B cell (primary cell): ENCODE data around the gene SPOCD1. TPM values are rescaled to one million over a fixed set of nuclear protein-coding genes. Genes with fewer than 3 reads are reported as not detected.

Experiments
- ATAC-seq: fragments of 200-7000 bp; cut with Tn5 transposase; one replicate; pipeline ENCODE4 v1.10.0; 2021; ENCODE audit warnings: low read depth, mild to moderate bottlenecking, moderate number of reproducible peaks, moderate library complexity
- CTCF ChIA-PET: fragments of 350-600 bp; sonication (Branson Sonifier 250); formaldehyde crosslinking; loops from one replicate; lab custom pipeline; 2021; ENCODE audit warnings: antibody characterized with exemption, inconsistent platforms; lab: Charles Lee
- POLR2A ChIA-PET: fragments of 350-600 bp; sonication (Branson Sonifier 250); formaldehyde crosslinking; loops from one replicate; lab custom pipeline; 2021; ENCODE audit warnings: antibody characterized with exemption; lab: Charles Lee
- DNase-seq: peaks from one replicate; pipeline ENCODE4 v3.0.0; 2013
- H2AFZ ChIP-seq: 2 replicates; pipeline ENCODE4 v1.6.1; 2012; ENCODE audit warnings: mild to moderate bottlenecking, low read depth, low read length; ENCODE audit not compliant: insufficient read depth, poor library complexity, severe bottlenecking
- H3K27ac ChIP-seq, 2 donors: 1 replicate in 1 of 2; 2 replicates in 1 of 2; pipeline ENCODE4 v1.5.1; 2012 to 2013; ENCODE audit warnings: low read length in 2 of 2, mild to moderate bottlenecking in 2 of 2, moderate library complexity in 1 of 2
- H3K27me3 ChIP-seq, 4 experiments: fragments of 200-600 bp in 1 of 4; sonication (generic) in 1 of 4; replicated peaks in 1 of 4; 1 replicate in 2 of 4; 2 replicates in 2 of 4; pipeline versions ENCODE4 v1.6.1 to v1.7.0; 2013 to 2016; ENCODE audit warnings: low read length in 3 of 4, mild to moderate bottlenecking in 2 of 4, mixed read lengths in 1 of 4, moderate library complexity in 1 of 4; ENCODE audit not compliant: insufficient read depth in 4 of 4, control insufficient read depth in 3 of 4; ENCODE audit errors: control extremely low read depth in 1 of 4
- H3K36me3 ChIP-seq, 2 experiments: replicated peaks in 1 of 2; 1 replicate in 1 of 2; 2 replicates in 1 of 2; pipeline versions ENCODE4 v1.6.1 to v1.7.1; 2013; ENCODE audit warnings: low read length in 1 of 2; ENCODE audit not compliant: insufficient read depth in 2 of 2, control insufficient read depth in 1 of 2; ENCODE audit errors: control extremely low read depth in 1 of 2, extremely low read depth in 1 of 2
- H3K4me1 ChIP-seq, 2 donors: fragments of 200-600 bp in 1 of 2; sonication (generic) in 1 of 2; 1 replicate in 1 of 2; 2 replicates in 1 of 2; pipeline versions ENCODE4 v1.5.1 to v1.6.1; 2013 to 2017; ENCODE audit warnings: low read length in 2 of 2; ENCODE audit not compliant: control insufficient read depth in 2 of 2, insufficient read depth in 2 of 2
- H3K4me2 ChIP-seq: replicated peaks from 2 replicates; pipeline ENCODE3; 2012; ENCODE audit warnings: mild to moderate bottlenecking, low read depth, low read length; ENCODE audit not compliant: poor library complexity, severe bottlenecking
- H3K4me3 ChIP-seq, 5 experiments: fragments of 200-600 bp in 1 of 5; sonication (generic) in 1 of 5; 1 replicate in 3 of 5; 2 replicates in 2 of 5; pipeline versions ENCODE4 v1.5.1 to v1.7.0; 2011 to 2016; ENCODE audit warnings: low read length in 4 of 5, mild to moderate bottlenecking in 4 of 5, low read depth in 2 of 5, control low read depth in 1 of 5, moderate library complexity in 1 of 5; ENCODE audit not compliant: insufficient read depth in 1 of 5; ENCODE audit errors: control extremely low read depth in 1 of 5, extremely low read depth in 1 of 5
- H3K79me2 ChIP-seq: fragments of 200-600 bp; sonication (generic); one replicate; pipeline ENCODE4 v1.6.0; 2016; ENCODE audit warnings: low read length; ENCODE audit not compliant: control insufficient read depth, insufficient read depth
- H3K9ac ChIP-seq: fragments of 200-600 bp; sonication (generic); 2 replicates; pipeline ENCODE4 v1.6.1; 2017; ENCODE audit warnings: mild to moderate bottlenecking, low read length, moderate library complexity
- H3K9me3 ChIP-seq, 3 donors: one replicate each; pipeline versions ENCODE4 v1.6.1 to v1.7.1; 2013; ENCODE audit warnings: low read length in 2 of 3; ENCODE audit not compliant: control insufficient read depth in 2 of 3, insufficient read depth in 1 of 3; ENCODE audit errors: control extremely low read depth in 1 of 3
- H4K20me1 ChIP-seq: 2 replicates; pipeline ENCODE4 v1.6.0; 2012; ENCODE audit warnings: mild to moderate bottlenecking, low read length; ENCODE audit not compliant: insufficient read depth, control insufficient read depth, poor library complexity, severe bottlenecking
- H3K27ac Mint-ChIP-seq: one replicate; pipeline ENCODE4 v1.8.0; 2021; ENCODE audit warnings: mixed read lengths
- H3K27me3 Mint-ChIP-seq: one replicate; pipeline ENCODE4 v1.8.0; 2021; ENCODE audit warnings: mixed read lengths
- H3K4me1 Mint-ChIP-seq: one replicate; pipeline ENCODE4 v1.8.0; 2021; ENCODE audit warnings: mixed read lengths
- H3K4me3 Mint-ChIP-seq: one replicate; pipeline ENCODE4 v1.8.0; 2021; ENCODE audit warnings: mixed read lengths
- H3K9me3 Mint-ChIP-seq: one replicate; pipeline ENCODE4 v1.8.0; 2022; ENCODE audit warnings: mixed read lengths; ENCODE audit not compliant: insufficient read depth
- EZH2 ChIP-seq: IDR thresholded peaks from 2 replicates; pipeline ENCODE4 v1.6.1; 2012; ENCODE audit warnings: borderline replicate concordance, low read depth, mild to moderate bottlenecking, moderate library complexity, low read length; ENCODE audit not compliant: insufficient read depth, poor library complexity, severe bottlenecking
- WGBS: methylation state at CpG from one replicate; pipeline ENCODE4 v1.1.5; 2013; ENCODE audit warnings: missing lambda C conversion rate; ENCODE audit not compliant: insufficient coverage; 5-methylcytosine and 5-hydroxymethylcytosine counted together
- intact Hi-C: fragments of 100-400 bp; cut with micrococcal nuclease; formaldehyde crosslinking; loops from one replicate; pipeline ENCODE4 v1.10.0; 2022
- polyA plus RNA-seq: library from polyadenylated mRNA; depleted of rRNA; stranded (reverse); fragments of >200 nt; gene quantifications from 2 replicates; pipeline ENCODE4 v1.2.3, GENCODE V29; 2012
- total RNA-seq, 2 donors: library from RNA; stranded (reverse); fragments of 120-200 nt in 1 of 2; gene quantifications; 1 replicate in 1 of 2; 2 replicates in 1 of 2; pipeline versions ENCODE4 v1.2.3 to v1.2.4, GENCODE V29; 2013 to 2022
- TF ChIP-seq, protein P1 (sequence below): fragments of 200-600 bp; IDR thresholded peaks from one replicate; pipeline ENCODE4 v1.8.0; 2022; ENCODE audit warnings: antibody characterized with exemption, mild to moderate bottlenecking

Gene SPOCD1
- total and polyA plus RNA-seq, 2 donors (not counting 1 experiment from before 2014, with no cell fraction given) = not detected

- TF ChIP-seq, protein P1, sequence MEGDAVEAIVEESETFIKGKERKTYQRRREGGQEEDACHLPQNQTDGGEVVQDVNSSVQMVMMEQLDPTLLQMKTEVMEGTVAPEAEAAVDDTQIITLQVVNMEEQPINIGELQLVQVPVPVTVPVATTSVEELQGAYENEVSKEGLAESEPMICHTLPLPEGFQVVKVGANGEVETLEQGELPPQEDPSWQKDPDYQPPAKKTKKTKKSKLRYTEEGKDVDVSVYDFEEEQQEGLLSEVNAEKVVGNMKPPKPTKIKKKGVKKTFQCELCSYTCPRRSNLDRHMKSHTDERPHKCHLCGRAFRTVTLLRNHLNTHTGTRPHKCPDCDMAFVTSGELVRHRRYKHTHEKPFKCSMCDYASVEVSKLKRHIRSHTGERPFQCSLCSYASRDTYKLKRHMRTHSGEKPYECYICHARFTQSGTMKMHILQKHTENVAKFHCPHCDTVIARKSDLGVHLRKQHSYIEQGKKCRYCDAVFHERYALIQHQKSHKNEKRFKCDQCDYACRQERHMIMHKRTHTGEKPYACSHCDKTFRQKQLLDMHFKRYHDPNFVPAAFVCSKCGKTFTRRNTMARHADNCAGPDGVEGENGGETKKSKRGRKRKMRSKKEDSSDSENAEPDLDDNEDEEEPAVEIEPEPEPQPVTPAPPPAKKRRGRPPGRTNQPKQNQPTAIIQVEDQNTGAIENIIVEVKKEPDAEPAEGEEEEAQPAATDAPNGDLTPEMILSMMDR = no peak
- TF ChIP-seq EZH2 = no peak
- DNase-seq (no peak), ATAC-seq (no peak)
- Histone ChIP-seq H3K9me3 (peaks cover 0 to 3% (median 0%) of the 10 kb centered on the region in 3 donors), H3K27ac (no peak overlapping the region), H3K27me3 (peaks cover 0 to 31% (median 15%) of the 10 kb centered on the region in 4 experiments), H3K9ac (no peak overlapping the region), H4K20me1 (peaks cover 10% of the 10 kb centered on the region), H3K4me2 (peak overlapping the region; percentile 86), H3K79me2 (no peaks in the 10 kb centered on the region), H3K36me3 (no peaks in the 10 kb centered on the region), H2AFZ (no peak overlapping the region), H3K4me1 (peaks cover 35 to 42% of the 10 kb centered on the region in 2 donors), H3K4me3 (peak overlapping the region in 2 of 5 experiments; percentile 48 to 51)
- H3K4me3 Mint-ChIP-seq = peak overlapping the region; percentile 45
- peaks cover 34% of the 10 kb centered on the region for H3K4me1 Mint-ChIP-seq
- intact Hi-C loops = loop anchor here (1.0 kb wide), 1 partner anchor 202 kb away; no protein-coding TSS in a partner anchor
- ChIA-PET CTCF (interaction anchor here (0.9 to 10.8 kb wide), 12 partner anchors 11 to 300 kb away, joined by 3 to 199 read pairs (median 4); no protein-coding TSS in a partner anchor), POLR2A (interaction anchor here (0.7 to 4.4 kb wide), 3 partner anchors 18 to 26 kb away, joined by 5 to 28 read pairs (median 10); no protein-coding TSS in a partner anchor)
- H3K27ac Mint-ChIP-seq = peak overlapping the region; percentile 15
- H3K27me3 Mint-ChIP-seq = peaks cover 13% of the 10 kb centered on the region
- WGBS = 41% methylated on average over 4 of the region's 7 CpGs
- no peaks in the 10 kb centered on the region for H3K9me3 Mint-ChIP-seq
Measured at GRCh38 chr1:31762323-31762722, 53.5 kb downstream of the SPOCD1 start.

GRCh38 chr1:31761883-31762282 is 53.9 kb downstream of the SPOCD1 start:
- Histone ChIP-seq H3K9me3 (peaks cover 0 to 3% (median 0%) of the 10 kb centered on the region in 3 donors), H3K9ac (no peak overlapping the region), H3K79me2 (no peaks in the 10 kb centered on the region), H3K4me2 (peak overlapping the region; percentile 86), H3K27me3 (peaks cover 0 to 31% (median 15%) of the 10 kb centered on the region in 4 experiments), H3K36me3 (no peaks in the 10 kb centered on the region), H4K20me1 (peaks cover 10% of the 10 kb centered on the region), H2AFZ (no peak overlapping the region), H3K4me1 (peaks cover 35 to 42% of the 10 kb centered on the region in 2 donors), H3K27ac (no peak overlapping the region), H3K4me3 (no peak overlapping the region)
- no peak for ATAC-seq
- H3K27me3 Mint-ChIP-seq = peaks cover 13% of the 10 kb centered on the region
- ChIA-PET CTCF (interaction anchor here (0.7 to 10.8 kb wide), 6 partner anchors 25 to 301 kb away, joined by 3 to 199 read pairs (median 9); no protein-coding TSS in a partner anchor), POLR2A (interaction anchor here (2.0 to 4.4 kb wide), 2 partner anchors 23 to 26 kb away, joined by 10 to 28 read pairs; no protein-coding TSS in a partner anchor)
- no peak for DNase-seq
- no peaks in the 10 kb centered on the region for H3K9me3 Mint-ChIP-seq
- WGBS = no CpG with 5 or more reads among the region's 6 CpGs
- TF ChIP-seq, protein P1 = no peak
- no peak for TF ChIP-seq EZH2
- peak overlapping the region; percentile 45 for H3K4me3 Mint-ChIP-seq
- H3K27ac Mint-ChIP-seq = no peak overlapping the region
- intact Hi-C loops = loop anchor here (1.0 to 2.0 kb wide), 3 partner anchors 17 to 202 kb away; no protein-coding TSS in a partner anchor
- H3K4me1 Mint-ChIP-seq = peaks cover 34% of the 10 kb centered on the region
